Transverse colon (tissue), 4 donors: ENCODE results near the gene ORMDL3.

Source experiments
- EP300 ChIP-seq: sonication (generic); formaldehyde crosslinking; IDR thresholded peaks from one replicate; pipeline ENCODE4 v1.6.1; 2017; ENCODE audit warnings: antibody characterized with exemption, low read depth
- POLR2A ChIP-seq: fragments of 450-650 bp; IDR thresholded peaks from one replicate; pipeline ENCODE4 v1.6.1; 2016; ENCODE audit warnings: antibody characterized with exemption, mild to moderate bottlenecking, moderate library complexity
- POLR2AphosphoS5 ChIP-seq, 3 donors: sonication (generic); formaldehyde crosslinking; IDR thresholded peaks; one replicate each; pipeline ENCODE4 v1.6.1; 2016; ENCODE audit warnings: antibody characterized with exemption in 3 of 3
- TF ChIP-seq, protein P1 (sequence below), 5 experiments: fragments of 200-600 bp in 3 of 5; fragments of 450-650 bp in 2 of 5; sonication (generic) in 3 of 5; IDR thresholded peaks; 1 replicate in 2 of 5; 2 replicates in 3 of 5; pipeline ENCODE4 v1.5.1; 2016 to 2017; ENCODE audit warnings: antibody characterized with exemption in 5 of 5, inconsistent platforms in 3 of 5, mild to moderate bottlenecking in 2 of 5, moderate library complexity in 1 of 5

GRCh38 chr17:39955726-39956225 lies 28.4 kb upstream of the ORMDL3 start:
- TF ChIP-seq POLR2AphosphoS5 (IDR thresholded peaks at IDR 0.05) (no peak), POLR2A (no peak), EP300 (no peak)
- TF ChIP-seq, protein P1, sequence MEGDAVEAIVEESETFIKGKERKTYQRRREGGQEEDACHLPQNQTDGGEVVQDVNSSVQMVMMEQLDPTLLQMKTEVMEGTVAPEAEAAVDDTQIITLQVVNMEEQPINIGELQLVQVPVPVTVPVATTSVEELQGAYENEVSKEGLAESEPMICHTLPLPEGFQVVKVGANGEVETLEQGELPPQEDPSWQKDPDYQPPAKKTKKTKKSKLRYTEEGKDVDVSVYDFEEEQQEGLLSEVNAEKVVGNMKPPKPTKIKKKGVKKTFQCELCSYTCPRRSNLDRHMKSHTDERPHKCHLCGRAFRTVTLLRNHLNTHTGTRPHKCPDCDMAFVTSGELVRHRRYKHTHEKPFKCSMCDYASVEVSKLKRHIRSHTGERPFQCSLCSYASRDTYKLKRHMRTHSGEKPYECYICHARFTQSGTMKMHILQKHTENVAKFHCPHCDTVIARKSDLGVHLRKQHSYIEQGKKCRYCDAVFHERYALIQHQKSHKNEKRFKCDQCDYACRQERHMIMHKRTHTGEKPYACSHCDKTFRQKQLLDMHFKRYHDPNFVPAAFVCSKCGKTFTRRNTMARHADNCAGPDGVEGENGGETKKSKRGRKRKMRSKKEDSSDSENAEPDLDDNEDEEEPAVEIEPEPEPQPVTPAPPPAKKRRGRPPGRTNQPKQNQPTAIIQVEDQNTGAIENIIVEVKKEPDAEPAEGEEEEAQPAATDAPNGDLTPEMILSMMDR (IDR thresholded peaks at IDR 0.05) = no peak
